Measurements from ENCODE around the gene LYRM2.

The LYRM2 gene

GRCh38 chr6:89527634-89528033, 110.9 kb downstream of the LYRM2 start:
- Histone ChIP-seq H3K4me3 (ENCODE audit: extremely low read depth, insufficient read depth, low read length, poor library complexity, severe bottlenecking) (no peak overlapping the region), H3K36me3 (ENCODE audit: control insufficient read depth, insufficient read depth, low read length) (no peaks in the 10 kb centered on the region), H3K27ac (ENCODE audit: low read depth, low read length, severe bottlenecking) (no peak overlapping the region), H3K9me3 (ENCODE audit: control insufficient read depth, low read length) (no peaks in the 10 kb centered on the region), H3K4me1 (ENCODE audit: control insufficient read depth, insufficient read depth, low read length, poor library complexity, severe bottlenecking) (peaks cover 4% of the 10 kb centered on the region)
- WGBS, 2 experiments (ENCODE audit: insufficient coverage in 2 of 2) = no CpG with 5 or more reads among the region's 2 CpGs

GRCh38 chr6:89526563-89526869, 112.0 kb downstream of the LYRM2 start:
- no peak overlapping the region for H3K4me3 ChIP-seq (ENCODE audit: extremely low read depth, insufficient read depth, low read length, poor library complexity, severe bottlenecking)
- H3K36me3 ChIP-seq (ENCODE audit: control insufficient read depth, insufficient read depth, low read length) = no peaks in the 10 kb centered on the region
- peaks cover 4% of the 10 kb centered on the region for H3K4me1 ChIP-seq (ENCODE audit: control insufficient read depth, insufficient read depth, low read length, poor library complexity, severe bottlenecking)
- 75 to 95% methylated on average over 2 of the region's 2 CpGs for WGBS, 2 experiments (ENCODE audit: insufficient coverage in 2 of 2)
- H3K9me3 ChIP-seq (ENCODE audit: control insufficient read depth, low read length) = no peaks in the 10 kb centered on the region
- no peak overlapping the region for H3K27ac ChIP-seq (ENCODE audit: low read depth, low read length, severe bottlenecking)

- Histone ChIP-seq H3K4me1 (ENCODE audit: control insufficient read depth, insufficient read depth, low read length, poor library complexity, severe bottlenecking) (peaks cover 4% of the 10 kb centered on the region), H3K4me3 (ENCODE audit: extremely low read depth, insufficient read depth, low read length, poor library complexity, severe bottlenecking) (no peak overlapping the region), H3K36me3 (ENCODE audit: control insufficient read depth, insufficient read depth, low read length) (no peaks in the 10 kb centered on the region), H3K27ac (ENCODE audit: low read depth, low read length, severe bottlenecking) (no peak overlapping the region), H3K9me3 (ENCODE audit: control insufficient read depth, low read length) (no peaks in the 10 kb centered on the region)
- WGBS, 2 experiments (ENCODE audit: insufficient coverage in 2 of 2) = 92 to 100% methylated on average over 2 to 4 of the region's 4 CpGs
These were observed 112.6 kb downstream of the LYRM2 start for GRCh38 chr6:89525786-89526562.

GRCh38 chr6:89522778-89523177, 115.8 kb downstream of the LYRM2 start:
- H3K4me1 ChIP-seq (ENCODE audit: control insufficient read depth, insufficient read depth, low read length, poor library complexity, severe bottlenecking) = peaks cover 2% of the 10 kb centered on the region
- no peaks in the 10 kb centered on the region for H3K9me3 ChIP-seq (ENCODE audit: control insufficient read depth, low read length)
- H3K27ac ChIP-seq (ENCODE audit: low read depth, low read length, severe bottlenecking) = no peak overlapping the region
- no peak overlapping the region for H3K4me3 ChIP-seq (ENCODE audit: extremely low read depth, insufficient read depth, low read length, poor library complexity, severe bottlenecking)
- WGBS, 2 experiments (ENCODE audit: insufficient coverage in 2 of 2) = 67% methylated on average over 1 of the region's 2 CpGs; no CpG with 5 or more reads in 1 of the 2 experiments
- no peaks in the 10 kb centered on the region for H3K36me3 ChIP-seq (ENCODE audit: control insufficient read depth, insufficient read depth, low read length)

- Histone ChIP-seq H3K9me3 (ENCODE audit: control insufficient read depth, low read length) (no peaks in the 10 kb centered on the region), H3K36me3 (ENCODE audit: control insufficient read depth, insufficient read depth, low read length) (no peaks in the 10 kb centered on the region), H3K27ac (ENCODE audit: low read depth, low read length, severe bottlenecking) (no peak overlapping the region), H3K4me1 (ENCODE audit: control insufficient read depth, insufficient read depth, low read length, poor library complexity, severe bottlenecking) (no peaks in the 10 kb centered on the region), H3K4me3 (ENCODE audit: extremely low read depth, insufficient read depth, low read length, poor library complexity, severe bottlenecking) (no peak overlapping the region)
These were observed 117.8 kb downstream of the LYRM2 start for GRCh38 chr6:89520736-89521135.

GRCh38 chr6:89518352-89519055, 120.0 kb downstream of the LYRM2 start:
- Histone ChIP-seq H3K27ac (ENCODE audit: low read depth, low read length, severe bottlenecking) (no peak overlapping the region), H3K4me3 (ENCODE audit: extremely low read depth, insufficient read depth, low read length, poor library complexity, severe bottlenecking) (no peak overlapping the region), H3K9me3 (ENCODE audit: control insufficient read depth, low read length) (no peaks in the 10 kb centered on the region), H3K4me1 (ENCODE audit: control insufficient read depth, insufficient read depth, low read length, poor library complexity, severe bottlenecking) (no peaks in the 10 kb centered on the region), H3K36me3 (ENCODE audit: control insufficient read depth, insufficient read depth, low read length) (no peaks in the 10 kb centered on the region)
- 70 to 100% methylated on average over 1 of the region's 4 CpGs for WGBS, 2 experiments (ENCODE audit: insufficient coverage in 2 of 2)

Measured in mesodermal cell (in vitro differentiated cells).